ENCODE results near the gene MBD6. TPM values are rescaled to one million over a fixed set of nuclear protein-coding genes. Genes with fewer than 3 reads are reported as not detected.
"Not testable (repeated sequence)": the region's sequence is repeated elsewhere in the genome, so short reads cannot be mapped to it uniquely, and the experiment has no call there.

The MBD6 gene
- polyA plus RNA-seq, 1 experiment: 8.3 TPM

- H3K36me3 ChIP-seq (ENCODE audit: control insufficient read depth, insufficient read depth, low read length): peaks cover 33% of the 10 kb centered on the region
These were observed 24.5 kb upstream of the MBD6 start for GRCh38 chr12:57498132-57498502.

GRCh38 chr12:57498571-57498970, 24.1 kb upstream of the MBD6 start:
- DNase-seq (ENCODE audit: low read depth): no peak
- POLR2A ChIA-PET: no interaction called here
- Histone ChIP-seq H3K4me3 (ENCODE audit: low read depth, low read length) (no peak overlapping the region), H3K27me3 (ENCODE audit: control insufficient read depth, insufficient read depth, low read length) (no peaks in the 10 kb centered on the region), H3K36me3 (ENCODE audit: control insufficient read depth, insufficient read depth, low read length) (peaks cover 33% of the 10 kb centered on the region)
- TF ChIP-seq CTCF (IDR thresholded peaks at IDR 0.05; ENCODE audit: insufficient read depth, low read depth, low read length): no peak
- CTCF ChIA-PET: no interaction called here

More at GRCh38 chr12:57498132-57498502, 24.5 kb upstream of the MBD6 start:
- no peak for TF ChIP-seq CTCF (IDR thresholded peaks at IDR 0.05; ENCODE audit: insufficient read depth, low read depth, low read length)
- Histone ChIP-seq H3K27me3 (ENCODE audit: control insufficient read depth, insufficient read depth, low read length) (no peaks in the 10 kb centered on the region), H3K4me3 (ENCODE audit: low read depth, low read length) (no peak overlapping the region)
- no peak for DNase-seq (ENCODE audit: low read depth)
- CTCF ChIA-PET: interaction anchor here (0.9 kb wide), 1 partner anchor 23 kb away, joined by 3 read pairs; no protein-coding TSS in a partner anchor
- POLR2A ChIA-PET: no interaction called here

GRCh38 chr12:57500213-57500612, 22.4 kb upstream of the MBD6 start:
- TF ChIP-seq CTCF (IDR thresholded peaks at IDR 0.05; ENCODE audit: insufficient read depth, low read depth, low read length): no peak
- POLR2A ChIA-PET: no interaction called here
- DNase-seq (ENCODE audit: low read depth): no peak
- H3K36me3 ChIP-seq (ENCODE audit: control insufficient read depth, insufficient read depth, low read length): peaks cover 40% of the 10 kb centered on the region
- no peaks in the 10 kb centered on the region for H3K27me3 ChIP-seq (ENCODE audit: control insufficient read depth, insufficient read depth, low read length)
- CTCF ChIA-PET: no interaction called here
- no peak overlapping the region for H3K4me3 ChIP-seq (ENCODE audit: low read depth, low read length)

- POLR2A ChIA-PET; DNase-seq (ENCODE audit: low read depth); H3K4me3 ChIP-seq (ENCODE audit: low read depth, low read length); H3K27me3 ChIP-seq (ENCODE audit: control insufficient read depth, insufficient read depth, low read length): not testable (repeated sequence)
- CTCF ChIA-PET: interaction anchor here (1.6 kb wide), 1 partner anchor 119 kb away, joined by 3 read pairs; no protein-coding TSS in a partner anchor
- H3K36me3 ChIP-seq (ENCODE audit: control insufficient read depth, insufficient read depth, low read length): peaks cover 43% of the 10 kb centered on the region
These were observed 20.2 kb upstream of the MBD6 start for GRCh38 chr12:57502311-57502969.

GRCh38 chr12:57506541-57506940, 16.1 kb upstream of the MBD6 start:
- POLR2A ChIA-PET: interaction anchor here (0.7 kb wide), 1 partner anchor 277 kb away, joined by 4 read pairs; no protein-coding TSS in a partner anchor
- DNase-seq (ENCODE audit: low read depth); H3K27me3 ChIP-seq (ENCODE audit: control insufficient read depth, insufficient read depth, low read length); H3K4me3 ChIP-seq (ENCODE audit: low read depth, low read length): not testable (repeated sequence)
- CTCF ChIA-PET: interaction anchor here (1.0 kb wide), 1 partner anchor 54 kb away, joined by 3 read pairs; no protein-coding TSS in a partner anchor
- peaks cover 32% of the 10 kb centered on the region for H3K36me3 ChIP-seq (ENCODE audit: control insufficient read depth, insufficient read depth, low read length)

- CTCF ChIA-PET; POLR2A ChIA-PET; DNase-seq (ENCODE audit: low read depth); H3K27me3 ChIP-seq (ENCODE audit: control insufficient read depth, insufficient read depth, low read length); H3K4me3 ChIP-seq (ENCODE audit: low read depth, low read length): not testable (repeated sequence)
- H3K36me3 ChIP-seq (ENCODE audit: control insufficient read depth, insufficient read depth, low read length): peaks cover 39% of the 10 kb centered on the region
These were observed 14.8 kb upstream of the MBD6 start for GRCh38 chr12:57507796-57508195.

- no peak for DNase-seq (ENCODE audit: low read depth)
- Histone ChIP-seq H3K27me3 (ENCODE audit: control insufficient read depth, insufficient read depth, low read length) (no peaks in the 10 kb centered on the region), H3K36me3 (ENCODE audit: control insufficient read depth, insufficient read depth, low read length) (peaks cover 42% of the 10 kb centered on the region), H3K4me3 (ENCODE audit: low read depth, low read length) (no peak overlapping the region)
- CTCF ChIA-PET: no interaction called here
- TF ChIP-seq CTCF (IDR thresholded peaks at IDR 0.05; ENCODE audit: insufficient read depth, low read depth, low read length): no peak
- POLR2A ChIA-PET: no interaction called here
These were observed 11.5 kb upstream of the MBD6 start for GRCh38 chr12:57511161-57511560.

Measured in BJ (cell line).